Adipocyte (in vitro differentiated cells): ENCODE data around the gene UVSSA.
"Not testable (repeated sequence)": the region's sequence is repeated elsewhere in the genome, so short reads cannot be mapped to it uniquely, and the experiment has no call there.

Experiments
- DNase-seq: peaks from one replicate; pipeline ENCODE4 v3.0.0-alpha.2; 2015; ENCODE audit warnings: low read depth
- H3K27me3 ChIP-seq: replicated peaks from 2 replicates; pipeline ENCODE4 v1.7.0; 2013; ENCODE audit warnings: mild to moderate bottlenecking, low read length, moderate library complexity; ENCODE audit not compliant: control insufficient read depth, insufficient read depth
- H3K36me3 ChIP-seq: 2 replicates; pipeline ENCODE4 v1.7.0; 2013; ENCODE audit warnings: low read length, mild to moderate bottlenecking, moderate library complexity; ENCODE audit not compliant: control insufficient read depth, insufficient read depth, severe bottlenecking
- H3K4me1 ChIP-seq: 2 replicates; pipeline ENCODE4 v1.7.0; 2013; ENCODE audit warnings: mild to moderate bottlenecking, low read length, moderate library complexity; ENCODE audit not compliant: control insufficient read depth, insufficient read depth
- H3K4me3 ChIP-seq: 2 replicates; pipeline ENCODE4 v1.7.0; 2013; ENCODE audit warnings: mild to moderate bottlenecking, low read length, moderate library complexity
- H3K9ac ChIP-seq: 2 replicates; pipeline ENCODE4 v1.7.0; 2013; ENCODE audit warnings: mild to moderate bottlenecking, low read length, moderate library complexity
- H3K9me3 ChIP-seq: 2 replicates; pipeline ENCODE4 v1.7.0; 2013; ENCODE audit warnings: mild to moderate bottlenecking, low read length, moderate library complexity; ENCODE audit not compliant: control insufficient read depth

The UVSSA gene

DNA sequence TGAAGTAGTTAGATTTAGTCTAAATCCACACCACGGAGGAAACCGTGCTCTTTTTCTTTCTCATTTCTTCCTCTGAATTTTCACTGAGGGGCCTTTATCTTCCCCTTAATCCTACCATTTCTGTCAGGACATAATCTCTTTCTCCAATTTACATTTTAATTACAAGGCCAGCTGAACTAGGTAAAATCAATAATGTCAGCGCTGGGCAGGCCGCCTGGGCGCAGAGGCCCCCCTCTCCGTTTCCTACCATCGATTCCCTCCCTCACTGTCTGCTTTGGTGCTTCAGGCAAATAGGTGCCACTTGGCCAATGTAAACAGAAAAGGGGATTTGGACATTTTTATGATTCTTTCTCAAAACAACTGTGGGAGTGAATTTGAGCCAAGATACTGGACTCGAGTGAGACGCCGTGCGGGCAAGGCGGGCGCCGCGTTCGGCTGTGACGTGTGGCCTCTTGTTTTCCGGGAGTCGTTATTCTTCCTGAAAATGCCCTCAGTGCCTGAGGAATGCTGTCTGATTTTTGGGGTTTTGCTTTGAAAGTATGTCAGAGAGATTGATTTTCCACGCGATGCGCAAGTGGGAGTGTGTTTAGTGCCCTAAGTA is 22.6 kb downstream of the UVSSA start:
- no peak overlapping the region for H3K4me3 ChIP-seq
- H3K27me3 ChIP-seq, result no peaks in the 10 kb centered on the region
- H3K9me3 ChIP-seq, result no peaks in the 10 kb centered on the region
- DNase-seq, result no peak
- no peaks in the 10 kb centered on the region for H3K4me1 ChIP-seq
- H3K9ac ChIP-seq, result no peak overlapping the region
- peaks cover 19% of the 10 kb centered on the region for H3K36me3 ChIP-seq

DNA sequence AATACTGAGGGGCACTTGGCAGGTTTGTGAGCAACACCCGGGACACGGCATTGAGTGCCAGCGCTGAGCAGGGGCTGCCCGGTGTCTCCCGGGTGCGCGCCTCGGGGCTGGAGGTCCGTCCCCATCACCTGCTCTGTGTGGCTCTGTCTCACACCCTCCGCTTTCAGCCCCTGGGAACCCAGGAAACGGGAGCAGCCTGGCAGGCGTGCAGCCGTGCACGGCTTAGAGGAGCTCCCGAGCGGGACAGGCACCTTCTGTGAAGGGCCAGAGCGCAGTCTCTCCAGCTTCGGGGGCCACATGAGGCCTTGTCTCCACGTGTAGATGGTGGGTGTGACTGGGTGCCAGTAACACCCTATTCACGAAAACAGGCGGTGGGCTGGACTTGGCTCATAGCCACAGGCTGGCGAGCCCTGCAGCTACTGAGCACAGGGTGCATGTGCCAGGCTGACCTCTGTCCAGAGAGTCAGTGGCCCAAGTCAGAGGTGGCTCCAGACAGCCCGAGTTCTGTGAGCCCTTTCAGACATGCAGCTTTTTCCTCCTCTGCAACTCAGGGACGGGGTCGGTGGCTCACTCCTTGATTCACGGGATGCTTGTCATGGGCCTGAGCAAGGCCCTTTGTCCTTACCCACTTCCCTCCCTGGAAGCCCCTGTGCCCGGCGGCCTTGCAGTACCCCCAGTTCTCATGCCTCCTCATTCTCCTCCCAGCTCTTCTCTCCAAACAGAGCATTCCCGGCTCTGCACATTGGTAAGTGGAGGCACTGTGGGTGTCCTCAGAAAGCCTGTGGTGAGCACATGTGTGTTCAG is 23.5 kb downstream of the UVSSA start:
- Histone ChIP-seq H3K4me1 (no peaks in the 10 kb centered on the region), H3K9me3 (no peaks in the 10 kb centered on the region), H3K9ac (no peak overlapping the region), H3K36me3 (peaks cover 28% of the 10 kb centered on the region), H3K4me3 (no peak overlapping the region), H3K27me3 (no peaks in the 10 kb centered on the region)
- no peak for DNase-seq

DNA sequence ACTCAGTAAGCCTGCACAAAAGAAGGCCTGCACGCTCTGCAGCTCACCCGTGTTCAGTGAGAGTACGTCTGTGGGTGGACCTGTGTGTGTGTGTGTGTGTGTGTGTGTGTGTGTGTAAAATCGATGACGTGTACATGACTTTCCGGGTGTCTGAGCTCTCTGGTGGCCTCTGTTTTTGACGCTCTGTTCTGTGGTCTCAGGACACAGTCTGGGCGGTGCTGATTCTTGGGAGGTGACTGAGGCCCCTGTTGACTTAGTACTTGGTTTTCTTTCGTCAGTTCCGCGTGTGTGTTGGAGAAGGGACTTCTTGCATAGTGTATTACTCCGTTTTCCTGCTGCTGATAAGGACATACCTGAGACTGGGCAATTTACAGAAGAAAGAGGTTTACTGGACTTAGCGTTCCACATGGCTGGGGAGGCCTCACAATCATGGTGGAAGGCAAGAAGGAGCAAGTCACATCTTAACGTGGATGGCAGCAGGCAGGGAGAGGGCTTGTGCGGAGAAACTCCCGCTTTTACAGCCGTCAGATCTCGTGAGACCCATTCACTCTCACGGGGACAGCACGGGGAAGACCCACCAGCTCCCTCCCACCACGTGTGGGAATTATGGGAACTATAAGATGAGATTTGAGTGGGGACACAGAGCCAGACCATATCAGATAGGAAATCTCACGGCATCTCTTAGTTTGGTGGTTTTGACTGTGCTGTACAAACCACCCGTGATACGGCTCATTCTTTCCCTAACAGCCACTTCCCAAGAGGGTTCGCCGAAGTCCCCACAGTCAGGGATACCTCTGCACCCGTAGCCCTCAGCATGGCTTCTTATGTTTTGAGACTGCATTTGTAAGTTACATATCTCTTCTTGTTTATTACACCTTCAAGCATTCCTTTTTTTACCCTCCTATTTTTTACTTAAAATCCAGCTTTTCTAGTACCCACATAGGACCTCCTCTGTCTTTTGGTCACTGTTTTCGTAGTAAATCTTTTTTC is 24.5 kb downstream of the UVSSA start:
- Histone ChIP-seq H3K4me3 (no peak overlapping the region), H3K27me3 (no peaks in the 10 kb centered on the region), H3K9ac (no peak overlapping the region), H3K4me1 (no peaks in the 10 kb centered on the region), H3K9me3 (no peaks in the 10 kb centered on the region), H3K36me3 (peaks cover 27% of the 10 kb centered on the region)
- DNase-seq, result no peak

- H3K9ac ChIP-seq, H3K4me1 ChIP-seq, H3K4me3 ChIP-seq, DNase-seq, H3K27me3 ChIP-seq, H3K9me3 ChIP-seq: not testable (repeated sequence)
- peaks cover 27% of the 10 kb centered on the region for H3K36me3 ChIP-seq
Measured at GRCh38 chr4:1372576-1372975, 25.6 kb downstream of the UVSSA start.

GRCh38 chr4:1373892-1374705 is 27.1 kb downstream of the UVSSA start:
- no peak for DNase-seq
- Histone ChIP-seq H3K4me1 (no peaks in the 10 kb centered on the region), H3K27me3 (no peaks in the 10 kb centered on the region), H3K9me3 (no peaks in the 10 kb centered on the region), H3K9ac (no peak overlapping the region), H3K36me3 (peaks cover 27% of the 10 kb centered on the region), H3K4me3 (no peak overlapping the region)

- DNase-seq, result no peak
- Histone ChIP-seq H3K4me3 (no peak overlapping the region), H3K27me3 (no peaks in the 10 kb centered on the region)
Measured at GRCh38 chr4:1374706-1375045, 27.7 kb downstream of the UVSSA start.

DNA sequence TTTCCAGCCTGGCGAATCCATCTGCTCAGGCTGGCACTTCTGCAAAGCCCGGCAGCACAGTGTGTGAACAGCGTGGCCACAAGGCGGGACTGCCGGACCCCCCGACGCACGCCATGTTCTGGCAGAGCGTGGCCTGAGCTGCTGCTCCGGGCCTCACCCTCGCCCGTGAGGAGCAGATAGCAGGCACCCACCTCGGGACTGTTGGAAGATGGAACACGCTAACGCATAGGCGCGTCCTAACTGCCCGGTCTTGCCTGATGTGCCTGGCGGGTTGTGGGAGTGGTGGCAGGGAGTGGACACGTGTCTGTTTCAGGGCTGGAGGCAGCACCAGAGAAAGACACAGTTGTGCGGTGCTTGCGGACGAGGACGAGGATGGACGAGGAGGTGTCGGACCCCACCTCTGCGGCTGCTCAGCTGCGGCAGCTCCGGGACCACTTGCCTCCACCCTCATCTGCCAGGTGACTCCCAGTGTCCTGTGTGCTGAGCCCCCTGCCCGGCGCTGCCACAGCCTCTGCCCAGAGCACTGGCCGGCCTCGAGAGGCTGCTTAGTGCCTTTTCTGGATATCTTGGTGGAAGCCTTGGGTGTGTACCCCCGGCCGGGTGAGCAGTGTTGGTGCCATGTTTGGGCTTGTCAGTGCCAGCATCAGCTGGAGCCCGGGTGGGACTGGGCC is 28.2 kb downstream of the UVSSA start:
- Histone ChIP-seq H3K9me3 (no peaks in the 10 kb centered on the region), H3K27me3 (no peaks in the 10 kb centered on the region), H3K4me3 (no peak overlapping the region), H3K4me1 (no peaks in the 10 kb centered on the region), H3K9ac (no peak overlapping the region), H3K36me3 (peaks cover 27% of the 10 kb centered on the region)
- DNase-seq, result no peak

More at GRCh38 chr4:1374706-1375045, 27.7 kb downstream of the UVSSA start:
- H3K36me3 ChIP-seq, result peaks cover 27% of the 10 kb centered on the region
- H3K9ac ChIP-seq, result no peak overlapping the region
- H3K4me1 ChIP-seq, result no peaks in the 10 kb centered on the region
- H3K9me3 ChIP-seq, result no peaks in the 10 kb centered on the region

GRCh38 chr4:1375761-1376322 is 28.8 kb downstream of the UVSSA start:
- H3K4me3 ChIP-seq, result no peak overlapping the region
- peaks cover 29% of the 10 kb centered on the region for H3K36me3 ChIP-seq
- H3K27me3 ChIP-seq, result no peaks in the 10 kb centered on the region
- no peaks in the 10 kb centered on the region for H3K9me3 ChIP-seq
- no peak for DNase-seq
- H3K9ac ChIP-seq, result no peak overlapping the region
- no peaks in the 10 kb centered on the region for H3K4me1 ChIP-seq

GRCh38 chr4:1376391-1376840 is 29.4 kb downstream of the UVSSA start:
- Histone ChIP-seq H3K9me3 (no peaks in the 10 kb centered on the region), H3K4me1 (no peaks in the 10 kb centered on the region), H3K4me3 (no peak overlapping the region), H3K27me3 (no peaks in the 10 kb centered on the region), H3K9ac (no peak overlapping the region), H3K36me3 (peaks cover 30% of the 10 kb centered on the region)
- no peak for DNase-seq
